SK-MEL-5 (cell line): ENCODE data around the gene HACD2. TPM values are rescaled to one million over a fixed set of nuclear protein-coding genes. Genes with fewer than 3 reads are reported as not detected.

Experiments used
- DNase-seq: peaks from one replicate; pipeline ENCODE4 v3.0.0-alpha.2; 2016; ENCODE audit warnings: low read depth, low spot score
- in situ Hi-C: cut with HindIII; loops from 2 replicates; pipeline ENCODE4 v1.10.0; 2016; ENCODE audit warnings: low sequenced_read_pairs, high pct_unique_total_duplicates, low pct_unique_long_range_greater_than_20kb
- polyA plus RNA-seq, 2 experiments: library from polyadenylated mRNA; depleted of rRNA; stranded (reverse); fragments of >200 nt; gene quantifications; 2 replicates each; pipeline ENCODE4 v1.2.3, GENCODE V29; 2015
- total RNA-seq: library from RNA; depleted of rRNA; stranded (reverse); fragments of >200 nt; shearing (Covaris generic); gene quantifications from 2 replicates; pipeline ENCODE4 v1.2.3, GENCODE V29; 2014; rRNA removed

HACD2 gene, protein sequence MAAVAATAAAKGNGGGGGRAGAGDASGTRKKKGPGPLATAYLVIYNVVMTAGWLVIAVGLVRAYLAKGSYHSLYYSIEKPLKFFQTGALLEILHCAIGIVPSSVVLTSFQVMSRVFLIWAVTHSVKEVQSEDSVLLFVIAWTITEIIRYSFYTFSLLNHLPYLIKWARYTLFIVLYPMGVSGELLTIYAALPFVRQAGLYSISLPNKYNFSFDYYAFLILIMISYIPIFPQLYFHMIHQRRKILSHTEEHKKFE
- 13.7 and 16.7 TPM in 2 replicates for total RNA-seq
- polyA plus RNA-seq (2015; cell fraction: cytosol; rRNA removed) = 18.4 and 20.2 TPM in 2 replicates
- polyA plus RNA-seq (2015; cell fraction: nucleus; rRNA removed) = 12.8 and 26.2 TPM in 2 replicates

DNA sequence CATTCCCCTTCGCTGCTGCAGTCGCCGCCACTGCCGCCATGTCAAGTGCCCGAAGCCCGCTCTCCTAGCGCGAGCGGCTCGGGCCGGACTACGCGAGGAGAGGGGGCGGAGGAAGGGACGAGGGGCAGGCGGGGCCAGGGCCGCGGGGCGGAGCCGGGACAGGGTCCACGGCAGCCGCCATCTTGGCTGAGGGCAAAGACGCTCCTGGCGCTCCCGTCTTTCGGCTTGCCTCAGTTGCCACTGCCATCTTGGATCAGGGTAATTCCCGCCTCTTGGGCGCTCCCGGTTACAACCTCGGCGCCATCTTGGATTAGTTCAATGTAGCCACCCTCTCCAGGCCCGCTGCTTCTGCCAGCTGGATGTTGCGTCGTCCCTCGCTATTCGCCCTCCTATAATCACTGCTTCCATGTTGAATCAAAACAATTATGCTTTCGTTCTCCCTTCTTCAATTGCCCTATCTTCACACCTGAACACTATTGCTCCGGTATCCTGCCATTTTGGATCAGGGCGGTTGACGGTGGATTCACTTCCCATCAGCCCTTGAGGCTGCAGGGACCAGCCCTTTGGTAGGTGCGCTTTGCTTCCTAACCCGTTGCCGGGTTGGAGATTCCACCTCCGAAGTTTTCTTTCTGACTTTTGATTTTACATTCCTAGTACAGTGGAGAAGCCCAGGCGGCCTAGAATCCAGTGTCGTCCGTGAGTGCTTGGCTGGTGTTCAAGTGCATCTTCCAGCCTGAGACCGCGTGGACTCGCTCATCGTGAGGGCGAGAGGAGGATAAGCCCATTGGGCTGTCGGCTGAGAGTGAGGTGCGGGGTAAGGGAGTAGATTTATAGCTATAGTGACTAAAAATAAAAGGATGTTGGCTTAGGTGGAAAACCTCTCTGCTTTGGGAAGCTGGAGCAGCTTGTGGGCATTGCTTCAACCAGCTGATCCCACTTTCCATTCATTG lies at the start of gene HACD2:
TSS of gene HACD2 (minus strand) at position 66 of the 950 bp plus-strand sequence. CDS start at position 40, 26 bp downstream.
- DNase-seq = peak; percentile 98
- in situ Hi-C loops = no loop called here

DNA sequence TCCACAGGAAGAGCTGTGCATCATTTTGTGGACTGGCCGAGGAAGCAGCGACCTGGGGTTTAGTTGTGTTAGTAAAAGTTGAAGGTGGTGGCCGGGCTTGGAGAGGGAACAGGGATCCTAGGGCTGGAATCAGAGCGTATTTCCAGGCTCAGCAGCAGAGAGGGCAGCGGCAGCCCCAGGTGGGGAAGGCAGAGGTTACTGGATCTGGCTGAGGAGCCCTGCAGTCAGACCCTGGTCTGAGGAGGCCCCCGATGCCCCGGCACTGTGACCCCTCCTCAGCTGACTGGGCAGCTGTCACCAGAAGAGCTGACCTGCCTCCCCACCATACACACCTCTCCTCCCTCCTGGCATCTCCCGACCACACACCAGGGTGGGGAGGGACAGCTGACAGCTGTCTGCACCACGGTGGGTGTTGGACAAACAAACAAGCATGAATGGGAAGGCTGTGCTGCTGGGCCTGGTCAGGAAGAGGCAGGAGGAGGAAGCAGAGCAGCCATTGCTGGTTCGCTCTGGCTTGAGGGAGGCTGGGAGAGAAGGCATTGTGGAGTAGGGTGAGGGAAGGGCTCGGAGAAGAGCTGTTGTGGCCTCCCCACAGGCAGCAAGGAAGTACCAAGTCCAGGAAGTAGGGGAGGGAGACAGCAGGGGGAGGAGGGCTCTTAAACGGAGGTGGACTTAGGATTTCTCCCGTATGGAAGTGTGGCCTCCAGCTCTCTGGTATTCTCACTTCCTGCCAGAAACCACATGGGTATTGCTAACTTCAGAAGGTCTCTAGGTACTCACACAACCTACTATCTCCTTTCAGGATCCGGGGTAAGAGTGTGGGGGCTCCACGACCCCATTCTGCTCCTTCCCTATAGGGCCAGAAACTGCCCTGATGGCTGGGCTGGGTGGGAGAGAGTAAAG lies 49.5 kb upstream of the HACD2 start:
- in situ Hi-C loops = no loop called here
- no peak for DNase-seq

DNA sequence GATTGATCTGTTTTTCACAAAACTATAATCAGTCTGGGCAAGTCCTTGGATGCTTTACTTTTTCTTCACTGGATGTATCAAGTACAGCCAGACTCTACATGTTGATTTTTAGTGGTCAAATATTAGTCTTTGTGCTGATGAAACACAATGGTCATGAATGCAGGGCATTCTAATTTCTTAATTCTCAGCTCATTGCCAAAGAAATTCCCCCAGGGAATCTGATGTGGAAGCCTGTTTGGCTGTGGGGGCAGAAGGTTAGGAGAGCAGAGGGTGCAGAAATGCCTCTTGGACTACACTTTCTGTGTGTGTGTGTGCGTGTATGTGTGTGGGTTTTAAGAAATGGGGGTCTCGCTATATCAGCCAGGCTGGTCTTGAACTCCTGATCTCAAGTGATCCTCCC lies 48.7 kb upstream of the HACD2 start:
- in situ Hi-C loops = no loop called here
- no peak for DNase-seq

DNA sequence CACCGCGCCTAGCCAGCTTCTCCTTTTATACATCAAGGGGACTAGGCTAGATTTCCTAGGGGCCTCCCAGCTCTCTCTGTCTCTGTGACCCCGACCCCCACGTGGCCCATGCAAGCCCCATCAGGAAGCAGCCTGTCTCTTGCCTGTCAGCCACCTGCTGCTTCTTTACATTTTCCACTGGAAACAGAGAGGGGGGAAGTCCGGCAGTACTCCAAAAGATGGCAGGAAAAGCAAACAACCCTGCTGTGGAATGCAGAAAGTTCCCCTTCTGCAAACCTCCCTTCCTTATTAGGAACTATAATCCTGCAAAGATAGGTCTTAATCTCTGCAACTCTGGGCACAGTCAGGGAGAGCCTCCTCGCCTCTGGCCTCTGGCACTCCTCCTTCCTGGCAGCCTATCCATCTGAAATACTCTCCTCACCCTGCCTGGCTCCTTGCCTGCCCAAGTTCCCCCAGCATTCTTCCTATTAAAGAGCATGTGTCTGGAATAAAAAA lies 47.4 kb upstream of the HACD2 start:
- no peak for DNase-seq

DNA sequence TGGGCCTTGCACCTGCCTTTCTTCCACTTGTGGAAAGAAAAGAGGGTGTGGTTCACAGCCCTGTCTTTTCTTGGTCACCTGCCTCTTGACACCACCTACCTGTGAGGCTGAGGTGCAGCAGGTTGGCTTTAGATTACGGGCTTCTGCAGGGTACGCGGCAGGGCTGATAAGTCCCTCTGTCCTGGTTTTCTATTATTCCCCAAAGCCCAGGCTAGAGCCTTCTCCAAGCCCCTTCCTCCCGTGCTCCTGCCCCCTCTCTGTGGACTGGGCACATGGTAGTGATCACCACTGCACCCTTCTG lies 44.8 kb upstream of the HACD2 start:
- no peak for DNase-seq
- in situ Hi-C loops = no loop called here

More for the DNA sequence above, 47.4 kb upstream of the HACD2 start:
- in situ Hi-C loops = no loop called here

DNA sequence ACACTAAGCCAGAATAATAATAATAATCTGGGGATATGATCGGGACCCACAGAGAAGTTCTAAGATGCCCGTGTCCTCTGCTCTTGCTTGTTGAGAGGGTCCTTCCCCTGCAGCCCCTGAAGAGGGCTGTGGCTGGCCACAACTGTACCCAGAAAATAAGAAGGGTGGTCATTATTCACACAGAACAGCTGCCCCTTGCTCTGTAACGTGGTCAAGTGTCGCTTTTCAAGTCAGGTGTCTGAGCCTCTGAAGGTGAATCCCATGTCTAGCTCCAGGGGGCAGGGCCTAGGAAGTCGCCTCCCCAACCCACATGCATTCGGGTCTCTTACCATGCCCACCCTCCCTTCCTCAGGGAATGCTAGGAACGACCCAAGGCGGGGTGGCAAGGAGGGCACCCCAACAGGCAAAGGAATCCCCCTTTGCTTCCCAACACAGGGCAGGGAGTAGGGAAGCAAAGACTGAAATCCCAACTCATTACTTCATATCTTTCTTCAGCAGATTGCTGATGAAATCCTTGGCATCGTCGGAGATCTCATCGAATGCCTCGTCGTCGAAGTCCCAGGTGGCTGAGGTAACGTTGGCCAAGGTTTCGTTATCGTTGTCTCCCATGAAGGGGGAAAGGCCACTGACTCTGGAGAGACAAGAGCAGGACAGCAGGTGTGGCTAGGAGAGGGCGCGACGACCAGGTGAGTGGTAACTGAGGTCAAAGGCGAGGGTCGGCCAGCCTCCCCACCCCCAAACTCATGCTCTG lies 44.3 kb upstream of the HACD2 start:
- in situ Hi-C loops = no loop called here
- no peak for DNase-seq

DNA sequence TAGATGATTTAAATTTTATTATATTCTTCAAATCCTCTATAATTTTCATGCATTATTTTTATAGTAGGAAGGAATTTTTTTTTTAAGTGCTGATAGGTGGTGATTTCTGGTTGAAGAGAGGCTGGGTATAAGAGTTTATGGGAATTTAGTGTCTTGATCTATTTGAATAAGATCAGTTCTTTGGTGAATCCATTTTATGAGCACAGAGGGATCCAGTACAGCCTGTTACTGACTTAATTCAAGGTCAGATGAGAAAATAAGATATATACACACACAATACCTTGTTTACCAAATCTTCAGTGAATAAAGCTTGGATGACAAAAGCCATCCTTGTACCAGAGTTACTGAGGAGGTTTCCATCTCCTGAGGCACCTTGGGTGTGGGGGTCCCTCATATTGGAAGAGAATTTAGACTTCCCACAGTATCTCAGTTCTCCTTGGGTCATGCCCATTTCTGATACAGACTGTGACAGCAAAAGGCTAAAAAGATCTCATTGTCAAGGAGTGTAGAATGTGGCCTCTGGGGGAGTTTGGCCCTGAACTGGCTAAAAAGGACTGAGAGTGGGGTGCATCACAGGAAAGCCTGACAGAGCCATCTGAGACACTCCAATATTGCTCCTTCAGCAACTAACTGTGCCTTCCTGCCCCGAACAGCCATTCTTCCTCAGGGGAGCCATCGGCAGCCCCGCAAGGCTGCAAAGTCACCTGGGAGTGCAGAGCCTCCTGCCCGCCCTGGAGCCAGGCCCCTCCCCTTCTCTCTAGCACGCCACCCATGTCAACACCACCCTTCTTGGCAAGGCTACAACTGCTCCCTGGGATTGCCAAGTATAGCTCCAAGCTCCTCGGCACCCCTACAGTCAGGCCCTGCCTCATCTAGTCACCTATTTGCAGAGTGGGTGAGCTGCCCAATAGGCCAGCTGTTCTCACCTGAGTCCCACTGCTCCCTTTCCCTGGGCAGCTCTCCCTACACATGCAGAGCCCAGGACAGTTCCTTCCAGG lies 43.1 kb upstream of the HACD2 start:
- in situ Hi-C loops = no loop called here
- DNase-seq = no peak

DNA sequence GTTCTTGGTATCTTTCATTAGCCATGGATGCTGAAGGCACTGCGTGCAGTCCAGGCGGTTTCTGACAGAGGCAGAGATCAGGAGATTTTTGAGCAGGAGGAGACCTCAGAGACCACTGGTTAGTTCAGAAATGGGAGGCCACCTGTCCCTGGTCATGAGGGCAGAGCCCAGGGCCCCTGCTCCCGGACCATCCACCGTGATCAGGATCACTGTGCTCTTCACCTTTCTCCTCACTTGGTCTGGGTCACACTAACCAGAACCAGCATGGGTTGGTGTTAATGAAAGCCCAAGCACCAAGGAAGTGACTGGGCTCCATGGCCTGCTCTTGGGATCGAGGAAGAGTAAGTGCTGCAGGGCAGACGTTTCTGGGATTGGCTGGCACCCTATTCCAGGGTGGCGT lies 42.0 kb upstream of the HACD2 start:
- in situ Hi-C loops = no loop called here
- no peak for DNase-seq

DNA sequence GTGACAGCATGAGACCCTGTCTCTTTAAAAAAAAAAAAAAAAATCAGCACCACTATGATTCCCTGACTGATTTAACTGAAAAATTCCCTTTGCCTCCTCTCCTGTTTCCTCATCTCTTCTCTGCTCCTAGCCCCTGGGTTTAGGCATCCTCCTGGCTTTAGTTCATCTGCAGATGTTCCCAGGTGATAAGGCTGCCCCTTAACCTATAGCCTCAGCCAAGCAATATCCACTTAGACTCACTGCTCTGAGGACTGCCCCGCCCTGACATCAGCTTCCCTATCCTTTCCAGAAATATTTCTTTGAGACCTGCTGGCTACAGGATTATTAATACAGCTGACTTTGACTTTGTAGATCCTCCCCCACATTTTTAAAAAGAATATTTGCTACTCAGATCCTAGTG lies 39.4 kb upstream of the HACD2 start:
- in situ Hi-C loops = no loop called here
- no peak for DNase-seq

DNA sequence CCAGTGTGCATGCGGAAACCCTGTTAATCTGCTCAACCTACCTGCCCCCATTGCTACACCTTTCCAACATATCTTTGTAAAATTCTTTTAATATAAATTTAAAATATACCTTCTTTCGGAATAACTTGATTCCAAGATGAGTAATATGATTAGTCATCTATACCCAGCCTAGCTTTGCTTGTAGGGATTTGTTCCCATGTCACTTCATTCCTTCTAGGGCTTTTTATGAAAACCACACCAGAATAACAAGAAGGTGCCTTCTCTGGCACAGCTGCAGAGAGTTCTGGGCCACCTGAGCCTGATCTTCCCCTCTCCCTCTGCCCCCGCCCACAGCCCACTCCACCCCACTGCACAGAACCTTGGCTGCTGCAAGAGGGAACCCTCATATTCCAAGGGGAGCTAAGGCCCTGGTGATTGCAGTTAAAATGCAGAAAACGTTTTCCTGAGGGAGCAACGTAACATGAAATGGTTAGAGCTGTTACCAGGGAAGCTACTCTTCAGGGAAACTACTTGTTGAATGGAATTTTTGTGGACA lies 38.6 kb upstream of the HACD2 start:
- in situ Hi-C loops = no loop called here
- no peak for DNase-seq

DNA sequence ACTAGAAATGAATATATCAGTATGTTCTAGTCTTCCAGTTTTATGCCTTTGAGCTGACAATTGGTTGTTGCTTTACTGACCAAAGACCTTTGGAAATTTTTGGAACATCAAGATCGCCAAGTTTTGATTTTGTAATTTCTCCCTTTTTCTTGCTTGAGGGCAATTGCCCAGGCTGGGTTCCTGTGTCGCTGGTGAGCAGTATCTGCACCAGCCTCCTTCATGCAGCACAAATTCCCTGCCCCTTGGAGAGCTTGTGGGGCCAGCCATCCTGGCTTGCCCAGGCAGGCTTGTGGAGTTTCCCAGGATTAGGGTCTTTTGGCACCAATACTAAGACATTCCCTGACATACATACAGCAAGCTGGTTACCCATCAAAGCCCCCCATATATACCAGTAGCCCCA lies 37.9 kb upstream of the HACD2 start:
- no peak for DNase-seq
- in situ Hi-C loops = no loop called here

DNA sequence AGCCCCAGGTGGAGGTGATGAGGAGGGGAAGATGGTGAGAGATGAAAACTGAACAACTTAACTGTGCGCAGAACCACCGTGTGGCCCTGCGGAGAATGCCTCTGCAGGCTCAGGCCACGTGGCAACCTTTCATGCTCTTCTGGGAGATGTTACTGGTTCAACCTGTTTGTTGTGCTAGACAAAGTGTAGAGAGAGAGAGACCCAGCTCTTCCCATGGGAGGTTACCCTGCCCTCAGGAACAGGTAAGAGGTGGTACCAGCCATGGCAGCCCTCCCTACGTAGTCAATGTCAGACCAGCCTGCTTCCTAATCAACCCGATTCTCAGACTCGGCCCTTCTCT lies 37.0 kb upstream of the HACD2 start:
- in situ Hi-C loops = no loop called here
- DNase-seq = no peak

DNA sequence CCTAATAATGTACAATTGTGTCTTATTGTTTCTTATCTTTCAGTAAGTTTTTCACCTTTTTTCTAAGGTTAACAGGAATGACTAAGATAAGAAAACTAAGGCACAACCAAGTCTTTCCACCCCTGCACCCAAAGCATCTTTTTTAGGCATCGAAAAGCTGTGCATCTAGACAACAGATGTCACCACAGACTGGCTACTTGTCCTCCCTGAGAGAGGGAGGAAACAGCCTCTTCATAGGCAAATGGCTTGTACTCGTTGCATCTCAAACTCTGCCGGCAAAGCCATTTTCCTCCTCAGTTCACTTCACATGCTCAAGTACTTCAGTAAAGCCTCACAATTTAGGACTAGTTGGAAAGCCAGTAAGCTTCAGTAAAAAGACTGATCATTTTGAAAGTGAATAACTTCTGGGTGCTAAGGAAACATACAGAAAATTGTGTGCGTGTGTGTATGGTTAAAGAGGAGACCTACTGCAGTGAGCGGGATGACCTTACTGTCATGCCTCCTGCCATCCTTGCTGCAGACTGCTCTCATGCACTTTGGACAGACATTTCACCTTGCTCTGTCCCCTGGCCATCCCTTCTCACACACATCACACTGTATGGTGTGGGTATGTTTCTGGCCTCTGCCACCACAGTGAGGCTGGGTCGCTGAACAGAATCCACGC lies 36.5 kb upstream of the HACD2 start:
- no peak for DNase-seq
- in situ Hi-C loops = no loop called here

DNA sequence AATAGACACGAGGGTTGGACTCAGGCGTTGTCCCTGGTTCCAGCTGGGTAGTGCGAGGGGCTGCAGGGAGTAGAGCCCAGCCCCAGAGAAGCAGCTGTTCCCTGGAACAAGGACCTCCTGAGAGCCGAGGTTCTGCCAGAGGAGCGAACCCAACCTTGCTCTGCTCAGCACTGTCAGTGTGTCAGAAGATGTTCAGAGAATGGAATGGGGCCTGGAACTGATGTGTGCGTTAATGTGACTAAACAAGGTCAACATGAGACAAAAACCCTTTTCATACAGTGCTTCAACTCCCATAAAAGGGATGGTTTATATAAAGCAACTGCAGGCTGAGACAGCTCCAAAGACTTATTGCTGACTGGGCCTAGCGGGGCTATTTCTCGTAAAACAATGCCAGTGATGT lies 35.5 kb upstream of the HACD2 start:
- peak; percentile 80 for DNase-seq
- in situ Hi-C loops = no loop called here

DNA sequence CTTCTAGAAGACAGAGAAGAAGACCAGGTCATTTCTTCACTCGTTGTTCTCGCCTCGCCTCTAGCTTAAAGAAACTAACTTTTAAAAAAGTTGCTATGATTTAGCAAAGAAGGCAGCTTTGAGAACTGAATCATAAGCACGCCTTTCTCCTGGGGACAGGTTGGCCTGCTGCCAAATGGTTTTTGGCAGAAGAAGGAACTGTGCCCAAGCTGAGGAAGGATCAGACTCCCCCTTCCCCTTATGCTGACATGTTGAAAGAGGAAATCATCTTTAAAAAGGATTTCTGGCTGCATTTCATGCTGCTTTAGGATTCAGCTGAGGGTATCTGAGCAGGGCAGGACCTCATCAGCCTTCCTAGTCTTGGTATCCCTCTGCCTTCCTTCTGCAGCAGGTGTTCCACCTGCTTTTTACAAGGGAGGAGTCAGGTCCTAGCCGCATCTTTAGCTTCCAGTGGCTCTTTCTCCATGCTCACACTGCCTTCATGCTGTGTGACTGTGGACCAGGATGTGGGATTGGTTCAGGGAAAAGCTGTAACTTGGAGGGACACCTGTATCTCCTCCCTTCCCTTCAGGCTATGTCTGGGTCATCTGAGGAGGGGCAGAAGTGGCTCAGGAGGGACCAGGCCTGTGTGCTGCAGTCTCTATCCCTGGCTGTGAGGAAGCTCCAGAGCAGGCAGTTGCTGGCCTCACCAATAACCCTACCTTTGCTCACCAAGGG lies 34.1 kb upstream of the HACD2 start:
- no peak for DNase-seq
- in situ Hi-C loops = no loop called here
